HG02870 (cell line): ENCODE measurements around the gene TMEM269.

Experiments used
- ATAC-seq: cut with Tn5 transposase; IDR thresholded peaks from one replicate; pipeline ENCODE4 v1.9.1; 2021; ENCODE audit warnings: mild to moderate bottlenecking, moderate library complexity; ENCODE audit not compliant: unreplicated experiment

Gene TMEM269

GRCh38 chr1:42784946-42785693 lies at the start of gene TMEM269:
Gene TMEM269, plus strand, starts transcription at chr1:42784991. Its CDS starts 4,903 bp downstream, at chr1:42789894.
- no peak for ATAC-seq

DNA sequence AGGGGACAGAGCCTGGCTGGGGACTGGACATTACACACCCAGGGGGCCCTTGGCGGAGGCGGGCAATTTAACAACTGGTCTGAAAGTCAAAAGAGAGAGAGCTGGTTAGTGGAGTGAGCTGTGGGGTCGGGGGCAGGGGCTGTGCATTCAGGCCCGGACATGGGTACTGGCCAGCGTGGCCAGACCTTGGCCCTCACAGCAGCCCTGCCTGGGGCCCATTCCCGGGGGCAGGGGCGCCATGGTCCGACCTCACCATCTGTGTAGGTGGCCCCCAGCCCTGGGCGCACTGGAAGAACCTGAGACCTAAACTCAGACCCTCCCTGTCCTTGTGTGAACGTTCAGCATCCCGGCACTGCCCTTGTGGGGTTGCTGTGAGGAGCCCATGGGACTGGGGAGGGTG lies 49.7 kb upstream of the TMEM269 start:
- no peak for ATAC-seq

DNA sequence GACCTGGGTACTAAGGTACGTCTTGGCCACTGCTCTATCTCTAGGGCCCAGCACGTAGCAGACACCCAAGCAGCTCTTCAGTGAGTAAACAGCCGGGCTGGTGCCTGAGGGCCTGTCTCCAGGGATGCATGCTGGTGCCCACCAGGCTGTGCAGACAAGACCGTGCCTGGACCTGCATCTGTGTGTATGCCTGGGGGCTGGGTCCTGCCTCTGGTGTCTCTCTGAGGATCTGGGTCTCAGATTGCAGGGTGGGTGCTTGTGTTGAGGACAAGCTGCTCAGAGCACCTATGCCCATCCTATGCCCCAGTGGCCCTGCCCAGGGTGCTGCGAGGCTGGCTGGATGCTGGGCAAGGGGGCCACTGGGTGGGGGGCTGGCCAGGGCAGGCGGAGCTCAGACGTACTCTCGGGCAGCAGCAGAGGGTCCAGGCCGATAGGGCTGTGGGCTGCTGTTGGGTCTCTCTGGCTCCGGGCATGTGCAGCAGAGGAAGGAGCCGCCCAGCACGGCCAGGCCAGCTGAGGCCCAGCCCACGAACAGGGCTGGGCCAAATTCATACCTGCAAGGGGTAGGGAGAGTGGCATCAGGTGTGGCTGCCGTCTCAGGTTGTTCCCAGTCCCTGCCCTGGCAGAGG lies 49.2 kb upstream of the TMEM269 start:
- no peak for ATAC-seq

- ATAC-seq, result no peak
Observed at GRCh38 chr1:42736152-42736551, 48.6 kb upstream of the TMEM269 start.

DNA sequence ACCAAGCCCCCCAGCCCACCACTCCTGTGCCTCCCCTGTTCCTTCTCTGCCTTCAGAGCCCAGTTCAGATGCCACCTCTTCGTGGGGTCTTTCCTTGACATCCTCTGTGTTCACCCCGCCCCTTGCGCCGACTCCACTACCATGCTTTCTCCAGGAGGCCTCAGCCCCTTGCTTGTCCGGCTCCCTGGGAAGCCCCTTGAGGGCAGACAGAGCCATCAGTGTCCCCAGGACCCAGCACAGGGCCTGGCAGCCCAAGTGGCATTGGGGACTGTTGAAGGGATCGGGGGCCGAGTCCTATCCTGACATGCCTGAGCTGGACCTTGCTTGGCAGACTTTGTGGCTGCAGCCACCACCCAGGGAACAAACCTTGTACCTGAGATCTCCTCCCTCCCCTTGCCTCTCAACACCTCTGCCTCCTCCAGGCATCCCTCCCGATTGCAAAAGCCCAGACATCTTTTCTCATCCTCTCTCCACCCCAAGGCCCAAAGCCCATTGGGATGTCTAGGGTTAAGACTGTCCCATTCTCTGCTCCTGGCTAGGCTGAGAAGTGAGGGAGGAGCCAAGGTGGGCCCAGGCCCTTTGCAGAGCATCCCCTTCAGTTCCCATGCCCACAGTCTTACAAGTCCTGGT lies 48.1 kb upstream of the TMEM269 start:
- ATAC-seq, result no peak

- ATAC-seq, result no peak
Observed at GRCh38 chr1:42737257-42737656, 47.5 kb upstream of the TMEM269 start.

GRCh38 chr1:42737986-42738677 lies 46.7 kb upstream of the TMEM269 start:
- ATAC-seq, result no peak

GRCh38 chr1:42738678-42739226 lies 46.0 kb upstream of the TMEM269 start:
- no peak for ATAC-seq

DNA sequence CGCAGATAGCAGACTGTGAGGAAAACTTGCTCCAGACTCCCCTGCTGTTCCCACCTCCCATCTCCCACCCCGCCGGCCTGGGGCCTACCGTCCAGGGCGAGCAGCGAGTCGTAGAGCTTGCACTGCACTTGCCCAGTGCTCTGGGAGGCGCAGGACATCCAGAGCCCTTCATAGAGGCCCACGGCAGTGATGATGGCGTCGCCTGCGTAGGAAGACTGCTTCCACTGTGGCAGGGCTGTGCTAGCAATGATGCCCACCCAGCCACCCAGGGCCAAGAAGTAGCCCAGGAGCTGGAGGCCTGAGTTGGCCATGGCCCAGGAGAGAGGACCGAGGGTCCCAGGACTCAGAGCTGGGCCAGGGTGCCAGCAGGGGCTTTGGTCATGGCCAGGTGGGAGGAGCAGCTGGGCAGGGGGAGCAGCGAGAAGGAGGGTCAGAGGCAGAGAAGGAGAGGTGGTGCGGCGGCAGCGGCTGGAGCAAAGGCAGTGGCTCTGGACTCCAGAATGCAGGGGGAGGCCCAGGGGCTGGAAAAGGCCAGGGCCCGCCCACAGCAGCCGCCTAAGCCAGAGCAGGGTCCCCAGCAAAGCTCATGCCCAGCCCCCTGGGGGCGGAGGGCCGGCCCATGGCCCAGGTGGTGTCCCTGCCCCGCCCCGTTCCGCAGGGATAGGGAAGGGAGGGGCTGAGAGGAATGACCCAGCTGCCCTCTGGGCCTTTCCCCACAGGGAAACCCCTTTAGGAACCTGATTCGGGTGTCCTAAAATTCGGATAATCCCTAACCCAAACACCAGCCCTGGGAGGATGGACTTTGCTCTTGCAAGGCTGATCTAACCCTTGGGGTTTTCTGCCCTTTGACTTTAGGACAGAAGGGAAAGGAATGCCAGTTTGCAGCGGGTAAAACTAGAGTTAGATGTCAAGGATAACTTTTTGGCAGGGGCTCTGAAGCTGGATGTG lies 44.8 kb upstream of the TMEM269 start, which contains the start of gene CLDN19:
Gene CLDN19, minus strand, starts transcription at position 484 of the 948 bp plus-strand sequence. Its CDS starts 173 bp downstream, at position 311.
- ATAC-seq, result no peak

DNA sequence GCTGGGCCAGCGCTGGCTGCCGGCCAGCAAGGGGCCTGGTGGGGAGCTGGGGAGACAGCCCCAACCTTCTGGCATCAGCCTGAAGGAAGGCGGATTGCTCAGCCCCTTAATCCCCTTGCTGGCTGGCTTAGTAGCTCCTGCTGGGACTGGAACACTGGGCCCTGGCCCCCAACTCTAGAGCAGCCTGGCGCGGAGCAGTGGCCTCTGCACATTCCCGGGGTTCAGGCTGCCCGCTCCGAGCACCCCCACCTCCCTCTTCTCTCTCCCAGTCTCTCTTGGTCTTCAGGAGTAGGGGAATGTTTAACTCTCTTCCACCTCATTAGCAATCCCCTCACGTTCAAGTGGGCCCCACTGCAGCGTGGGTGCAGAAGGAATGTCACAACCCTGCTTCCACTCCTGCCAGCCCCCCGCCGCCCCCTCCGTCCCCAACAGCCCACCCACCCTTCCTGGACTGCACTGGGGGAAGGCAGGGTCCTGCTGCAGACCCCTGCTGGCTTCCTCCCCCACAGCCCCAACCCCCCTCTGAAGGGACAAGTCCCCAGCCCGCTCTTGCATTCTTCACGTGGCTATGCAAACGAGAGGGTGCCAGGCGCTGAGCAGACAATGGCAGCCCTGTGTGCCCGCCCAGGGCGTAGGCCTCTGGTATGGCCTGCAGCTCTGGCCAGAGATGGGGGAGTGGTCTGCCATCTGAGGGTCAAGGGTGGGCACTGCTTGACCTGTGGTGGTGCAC lies 43.8 kb upstream of the TMEM269 start:
- no peak for ATAC-seq

- no peak for ATAC-seq
Observed at GRCh38 chr1:42741706-42742105, 43.1 kb upstream of the TMEM269 start.

DNA sequence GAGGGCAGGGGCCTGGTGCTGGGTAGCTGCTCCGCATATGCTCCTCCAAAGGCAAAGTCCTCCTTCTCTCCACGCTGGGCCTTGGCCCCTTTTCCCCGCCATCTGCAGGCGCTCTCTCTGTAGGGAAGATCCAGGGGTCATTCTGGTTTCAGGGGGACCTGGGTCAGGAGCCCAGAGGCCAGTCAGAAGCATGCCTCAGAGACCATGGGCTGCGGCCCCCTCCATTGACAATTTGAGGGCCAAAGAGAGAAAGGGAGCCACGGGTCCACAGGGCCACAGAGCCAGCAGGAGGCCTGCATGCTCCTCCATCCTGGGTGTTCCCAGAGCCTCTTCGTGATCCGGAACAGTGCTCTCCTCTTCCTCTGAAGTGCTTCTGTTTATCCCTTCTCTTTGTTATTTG lies 42.6 kb upstream of the TMEM269 start:
- ATAC-seq, result no peak

- ATAC-seq, result no peak
Observed at GRCh38 chr1:42742617-42743316, 42.0 kb upstream of the TMEM269 start.

DNA sequence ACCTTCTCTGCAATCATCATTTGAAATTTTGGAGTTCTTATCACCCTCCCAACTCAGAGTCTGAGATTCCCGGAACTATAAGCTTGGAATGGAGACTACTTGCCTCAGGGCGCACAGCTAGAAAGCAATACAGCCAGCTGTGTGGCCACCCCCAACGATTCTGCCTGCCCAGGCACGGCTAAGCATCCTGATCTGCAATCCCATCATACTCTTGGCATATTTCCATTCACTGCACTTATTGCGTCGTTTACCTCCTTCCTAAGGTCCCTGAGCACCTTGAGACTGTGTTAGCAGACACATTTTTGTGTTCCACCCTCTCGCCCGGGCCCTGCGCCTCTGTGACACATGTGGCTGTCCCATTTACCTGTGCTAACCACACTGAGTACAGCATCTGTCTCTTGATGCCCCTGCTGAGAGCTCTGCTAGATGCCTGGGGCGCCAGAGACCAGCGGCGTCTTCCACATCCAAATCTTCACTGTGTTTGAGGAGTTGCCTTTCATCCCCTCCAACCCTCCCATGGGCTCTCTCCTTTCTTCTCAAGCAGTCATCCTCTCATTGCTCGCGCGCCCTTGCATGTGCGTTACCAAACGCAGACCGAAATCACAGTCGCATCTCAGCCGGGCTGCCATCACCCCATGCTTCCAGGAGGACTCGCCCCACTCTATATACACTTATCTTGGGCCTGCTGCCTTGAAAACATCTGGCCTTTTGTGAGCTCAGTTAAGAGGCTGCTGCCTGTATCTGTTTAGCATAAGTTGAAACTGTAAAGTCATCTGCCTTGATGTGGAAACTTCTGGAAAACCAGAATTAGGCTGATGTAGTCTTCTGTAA lies 41.3 kb upstream of the TMEM269 start:
- no peak for ATAC-seq

GRCh38 chr1:42744148-42744413 lies 40.7 kb upstream of the TMEM269 start:
- no peak for ATAC-seq

DNA sequence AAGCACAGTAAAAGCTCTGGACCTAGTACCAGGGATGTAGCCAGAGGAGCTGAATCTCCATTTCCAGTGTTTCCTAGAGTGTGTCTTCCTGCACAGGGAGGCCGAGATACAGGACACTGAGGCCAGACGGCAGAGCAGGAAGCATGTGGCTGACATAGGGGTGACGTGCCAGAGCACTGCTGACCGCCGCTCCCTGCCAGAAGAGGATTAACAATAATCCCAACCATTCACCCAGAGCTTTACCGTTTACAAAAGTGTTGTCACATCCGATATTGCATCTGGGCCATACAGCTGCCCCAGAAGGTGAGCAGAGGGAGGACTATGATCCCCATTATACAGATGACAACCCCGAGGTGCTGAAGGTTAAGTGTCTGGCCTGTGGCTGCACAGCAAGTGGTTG lies 38.9 kb upstream of the TMEM269 start:
- no peak for ATAC-seq

- ATAC-seq, result no peak
Observed at GRCh38 chr1:42746436-42747105, 38.2 kb upstream of the TMEM269 start.

DNA sequence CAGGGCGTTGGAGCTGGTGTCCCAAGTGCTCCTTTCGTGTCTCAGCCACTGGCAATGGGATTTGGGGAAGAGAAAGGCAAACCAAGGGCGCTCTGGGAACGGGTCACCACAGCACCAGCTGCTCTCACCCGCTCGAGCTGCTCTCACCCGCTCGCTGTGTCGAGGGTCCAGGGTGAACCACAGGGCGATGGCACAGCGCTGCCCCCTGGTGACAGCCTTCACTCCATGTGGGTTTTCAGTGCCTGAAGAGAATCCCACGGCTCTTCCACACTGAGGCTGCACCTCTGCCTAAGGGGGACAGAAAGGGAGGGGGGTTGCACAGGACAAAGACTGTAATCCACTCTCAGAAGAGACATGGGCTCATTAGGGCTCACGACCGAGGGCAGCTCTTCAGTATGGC lies 37.7 kb upstream of the TMEM269 start:
- ATAC-seq, result no peak
